ENCODE measurements around the gene PCDHGC5. TPM values are rescaled to one million over a fixed set of nuclear protein-coding genes. Genes with fewer than 3 reads are reported as not detected.

Gene PCDHGC5
- total RNA-seq, 1 donor from 2014 or later: 0.43 TPM

DNA sequence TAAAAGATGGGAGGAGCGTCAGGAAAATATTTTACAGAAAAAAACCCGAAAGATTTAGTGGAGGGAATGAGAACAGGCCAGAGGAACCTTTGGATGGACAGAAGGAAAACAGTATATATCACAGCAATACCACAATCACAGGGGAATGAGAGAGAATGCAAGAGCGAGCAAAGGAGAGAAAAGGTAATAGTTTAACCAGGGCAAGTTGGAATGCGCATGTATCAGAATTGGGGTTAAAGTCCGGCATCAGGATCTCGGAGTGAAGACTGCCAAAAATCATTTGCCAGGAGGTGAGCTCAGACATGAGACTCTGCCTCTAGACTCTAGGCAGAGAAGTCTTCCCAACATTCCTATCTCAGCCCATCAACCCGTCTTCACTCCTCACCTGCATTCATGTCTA, 36.8 kb downstream of the PCDHGC5 start:
- DNase-seq (ENCODE audit: low spot score): no peak
- H3K4me1 Mint-ChIP-seq: peaks cover 42% of the 10 kb centered on the region

DNA sequence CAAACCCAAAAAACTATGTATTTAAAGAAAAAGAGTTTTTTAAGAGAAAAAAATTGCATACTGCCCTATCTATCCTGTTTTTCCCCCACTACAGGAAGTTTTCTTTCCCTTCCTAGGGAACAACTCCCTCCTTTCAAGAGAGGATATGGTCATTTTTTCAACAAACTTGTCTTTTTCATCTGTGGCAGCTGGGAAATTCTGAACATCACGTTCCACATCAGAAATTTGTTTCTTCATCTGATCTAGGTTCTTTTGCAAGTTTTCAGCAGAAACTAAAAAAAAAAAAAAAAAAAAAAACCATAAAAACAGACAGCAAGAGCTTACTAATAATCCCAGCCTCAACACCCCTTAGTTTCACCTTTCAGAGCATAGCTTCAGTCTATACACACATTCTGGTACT, 38.5 kb downstream of the PCDHGC5 start:
- no peak overlapping the region for H3K4me3 Mint-ChIP-seq
- Histone ChIP-seq H3K9ac (no peak overlapping the region), H3K4me2 (no peak overlapping the region), H3K79me2 (ENCODE audit: low read depth) (no peaks in the 10 kb centered on the region), H3K9me3 (ENCODE audit: low read depth) (no peaks in the 10 kb centered on the region), H3K27ac (no peak overlapping the region), H3F3A (ENCODE audit: low read depth) (peaks cover 12% of the 10 kb centered on the region), H3K4me3 (no peak overlapping the region), H4K20me1 (ENCODE audit: low read depth) (no peaks in the 10 kb centered on the region), H2AFZ (replicated peaks) (no peak overlapping the region), H3K36me3 (peaks cover 3% of the 10 kb centered on the region), H3K27me3 (no peaks in the 10 kb centered on the region), H3K4me1 (peaks cover 9% of the 10 kb centered on the region)
- TF ChIP-seq EZH2 (IDR thresholded peaks at IDR 0.05) (no peak), EZH2phosphoT487 (IDR thresholded peaks at IDR 0.05) (no peak)
- TF ChIP-seq, protein P1, sequence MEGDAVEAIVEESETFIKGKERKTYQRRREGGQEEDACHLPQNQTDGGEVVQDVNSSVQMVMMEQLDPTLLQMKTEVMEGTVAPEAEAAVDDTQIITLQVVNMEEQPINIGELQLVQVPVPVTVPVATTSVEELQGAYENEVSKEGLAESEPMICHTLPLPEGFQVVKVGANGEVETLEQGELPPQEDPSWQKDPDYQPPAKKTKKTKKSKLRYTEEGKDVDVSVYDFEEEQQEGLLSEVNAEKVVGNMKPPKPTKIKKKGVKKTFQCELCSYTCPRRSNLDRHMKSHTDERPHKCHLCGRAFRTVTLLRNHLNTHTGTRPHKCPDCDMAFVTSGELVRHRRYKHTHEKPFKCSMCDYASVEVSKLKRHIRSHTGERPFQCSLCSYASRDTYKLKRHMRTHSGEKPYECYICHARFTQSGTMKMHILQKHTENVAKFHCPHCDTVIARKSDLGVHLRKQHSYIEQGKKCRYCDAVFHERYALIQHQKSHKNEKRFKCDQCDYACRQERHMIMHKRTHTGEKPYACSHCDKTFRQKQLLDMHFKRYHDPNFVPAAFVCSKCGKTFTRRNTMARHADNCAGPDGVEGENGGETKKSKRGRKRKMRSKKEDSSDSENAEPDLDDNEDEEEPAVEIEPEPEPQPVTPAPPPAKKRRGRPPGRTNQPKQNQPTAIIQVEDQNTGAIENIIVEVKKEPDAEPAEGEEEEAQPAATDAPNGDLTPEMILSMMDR (IDR thresholded peaks at IDR 0.05): no peak
- H3K9me3 Mint-ChIP-seq: peaks cover 4% of the 10 kb centered on the region
- no peaks in the 10 kb centered on the region for H3K27me3 Mint-ChIP-seq (ENCODE audit: insufficient read depth, low read depth)
- no peak for DNase-seq (ENCODE audit: low spot score)
- no peak overlapping the region for H3K27ac Mint-ChIP-seq
- H3K36me3 Mint-ChIP-seq: peaks cover 31% of the 10 kb centered on the region
- H3K4me1 Mint-ChIP-seq: peaks cover 26% of the 10 kb centered on the region

More for the DNA sequence above, 36.8 kb downstream of the PCDHGC5 start:
- Histone ChIP-seq H4K20me1 (ENCODE audit: low read depth) (no peaks in the 10 kb centered on the region), H3K27me3 (no peaks in the 10 kb centered on the region), H3K79me2 (ENCODE audit: low read depth) (no peaks in the 10 kb centered on the region), H3K36me3 (peaks cover 3% of the 10 kb centered on the region), H3K9me3 (ENCODE audit: low read depth) (no peaks in the 10 kb centered on the region), H3K4me1 (peaks cover 23% of the 10 kb centered on the region), H2AFZ (replicated peaks) (no peak overlapping the region), H3K27ac (no peak overlapping the region), H3K9ac (no peak overlapping the region), H3K4me2 (no peak overlapping the region), H3F3A (ENCODE audit: low read depth) (peaks cover 27% of the 10 kb centered on the region), H3K4me3 (no peak overlapping the region)
- peaks cover 4% of the 10 kb centered on the region for H3K9me3 Mint-ChIP-seq
- H3K36me3 Mint-ChIP-seq: peaks cover 38% of the 10 kb centered on the region
- H3K4me3 Mint-ChIP-seq: no peak overlapping the region
- H3K27me3 Mint-ChIP-seq (ENCODE audit: insufficient read depth, low read depth): no peaks in the 10 kb centered on the region
- TF ChIP-seq EZH2 (IDR thresholded peaks at IDR 0.05) (no peak), EZH2phosphoT487 (IDR thresholded peaks at IDR 0.05) (no peak)
- TF ChIP-seq, protein P1 (IDR thresholded peaks at IDR 0.05): no peak
- H3K27ac Mint-ChIP-seq: peak overlapping the region; percentile 55

DNA sequence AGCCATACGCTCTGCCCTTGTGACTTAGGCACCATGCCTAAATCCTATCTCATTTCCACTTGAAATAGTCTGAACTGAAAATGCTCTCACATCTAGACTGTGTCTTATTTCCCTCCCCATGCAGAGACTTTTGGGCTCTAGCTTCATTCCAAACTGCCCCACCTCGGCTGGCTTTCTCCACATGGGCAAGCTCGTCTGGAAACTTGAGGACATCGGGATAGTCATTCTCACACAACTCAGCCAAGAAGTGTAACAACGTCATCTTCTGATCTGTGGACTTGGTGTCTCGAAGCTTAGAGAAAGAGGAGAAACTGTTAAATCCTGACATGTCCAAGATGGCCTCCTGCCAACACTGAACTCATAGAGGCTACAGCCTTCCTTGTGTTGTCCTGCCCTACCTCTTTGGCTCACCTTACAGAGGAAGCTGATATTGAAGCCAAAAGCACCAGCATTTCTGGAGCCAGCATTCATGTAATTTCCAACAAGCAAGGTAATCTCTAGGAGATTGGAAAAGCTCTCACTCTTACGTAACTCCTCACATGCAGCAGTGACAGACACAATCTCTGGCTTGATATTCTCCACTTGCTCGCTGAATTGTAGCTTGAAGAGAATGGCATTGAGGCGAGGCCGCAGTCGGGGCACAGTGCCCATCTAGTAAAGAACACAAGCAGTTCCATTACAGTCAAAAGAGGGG, 39.6 kb downstream of the PCDHGC5 start:
- H3K27ac ChIP-seq: no peak overlapping the region
- TF ChIP-seq, protein P1 (IDR thresholded peaks at IDR 0.05): no peak
- H4K20me1 ChIP-seq (ENCODE audit: low read depth): no peaks in the 10 kb centered on the region
- Mint-ChIP-seq H3K27ac (no peak overlapping the region), H3K4me3 (no peak overlapping the region), H3K36me3 (peaks cover 25% of the 10 kb centered on the region), H3K4me1 (peaks cover 18% of the 10 kb centered on the region), H3K9me3 (peaks cover 4% of the 10 kb centered on the region), H3K27me3 (ENCODE audit: insufficient read depth, low read depth) (no peaks in the 10 kb centered on the region)
- no peak overlapping the region for H2AFZ ChIP-seq (replicated peaks)
- H3F3A ChIP-seq (ENCODE audit: low read depth): peaks cover 12% of the 10 kb centered on the region
- DNase-seq (ENCODE audit: low spot score): no peak
- no peaks in the 10 kb centered on the region for H3K36me3 ChIP-seq
- no peak overlapping the region for H3K4me3 ChIP-seq
- no peaks in the 10 kb centered on the region for H3K79me2 ChIP-seq (ENCODE audit: low read depth)
- H3K9me3 ChIP-seq (ENCODE audit: low read depth): no peaks in the 10 kb centered on the region
- peaks cover 9% of the 10 kb centered on the region for H3K4me1 ChIP-seq
- H3K9ac ChIP-seq: no peak overlapping the region
- H3K4me2 ChIP-seq: no peak overlapping the region
- H3K27me3 ChIP-seq: no peaks in the 10 kb centered on the region

Data from neural progenitor cell (in vitro differentiated cells).